ENCODE results near the gene AAGAB. TPM values are rescaled to one million over a fixed set of nuclear protein-coding genes. Genes with fewer than 3 reads are reported as not detected.

AAGAB gene
- total RNA-seq, 1 donor from 2014 or later: 31.0 TPM

DNA sequence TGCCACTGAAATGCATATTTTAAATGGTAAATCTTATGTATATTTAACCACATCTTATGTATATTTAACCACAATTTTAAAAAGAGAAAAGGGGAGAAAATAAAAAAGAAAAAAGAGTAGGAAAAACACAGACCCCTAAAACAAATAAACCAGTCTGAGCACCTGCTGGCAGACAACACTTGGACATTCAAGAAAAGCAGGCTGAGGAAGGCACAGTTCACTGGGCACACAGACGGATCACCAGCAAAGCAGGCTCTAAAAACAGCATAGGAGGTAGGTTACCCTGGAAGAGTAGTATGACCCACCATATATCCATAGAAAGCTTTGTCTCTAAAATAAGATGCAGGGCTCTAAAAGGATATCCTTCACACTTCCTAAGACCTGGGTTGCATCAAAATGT is 27.0 kb downstream of the AAGAB start:
- H3K4me3 Mint-ChIP-seq: no peak overlapping the region
- peaks cover 7% of the 10 kb centered on the region for H3K4me1 Mint-ChIP-seq
- H3K9me3 Mint-ChIP-seq: no peaks in the 10 kb centered on the region
- DNase-seq (ENCODE audit: low spot score in 2 of 2, unreplicated experiment in 2 of 2): no peak
- no peaks in the 10 kb centered on the region for H3K27me3 Mint-ChIP-seq (ENCODE audit: low read depth)
- H3K36me3 Mint-ChIP-seq: peaks cover 20% of the 10 kb centered on the region
- H3K27ac Mint-ChIP-seq: no peak overlapping the region
- TF ChIP-seq, protein P1, sequence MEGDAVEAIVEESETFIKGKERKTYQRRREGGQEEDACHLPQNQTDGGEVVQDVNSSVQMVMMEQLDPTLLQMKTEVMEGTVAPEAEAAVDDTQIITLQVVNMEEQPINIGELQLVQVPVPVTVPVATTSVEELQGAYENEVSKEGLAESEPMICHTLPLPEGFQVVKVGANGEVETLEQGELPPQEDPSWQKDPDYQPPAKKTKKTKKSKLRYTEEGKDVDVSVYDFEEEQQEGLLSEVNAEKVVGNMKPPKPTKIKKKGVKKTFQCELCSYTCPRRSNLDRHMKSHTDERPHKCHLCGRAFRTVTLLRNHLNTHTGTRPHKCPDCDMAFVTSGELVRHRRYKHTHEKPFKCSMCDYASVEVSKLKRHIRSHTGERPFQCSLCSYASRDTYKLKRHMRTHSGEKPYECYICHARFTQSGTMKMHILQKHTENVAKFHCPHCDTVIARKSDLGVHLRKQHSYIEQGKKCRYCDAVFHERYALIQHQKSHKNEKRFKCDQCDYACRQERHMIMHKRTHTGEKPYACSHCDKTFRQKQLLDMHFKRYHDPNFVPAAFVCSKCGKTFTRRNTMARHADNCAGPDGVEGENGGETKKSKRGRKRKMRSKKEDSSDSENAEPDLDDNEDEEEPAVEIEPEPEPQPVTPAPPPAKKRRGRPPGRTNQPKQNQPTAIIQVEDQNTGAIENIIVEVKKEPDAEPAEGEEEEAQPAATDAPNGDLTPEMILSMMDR (IDR thresholded peaks at IDR 0.05; ENCODE audit: unreplicated experiment): no peak

- Mint-ChIP-seq H3K36me3 (peaks cover 10% of the 10 kb centered on the region), H3K27me3 (ENCODE audit: low read depth) (no peaks in the 10 kb centered on the region), H3K4me1 (peaks cover 4% of the 10 kb centered on the region), H3K4me3 (no peak overlapping the region), H3K27ac (no peak overlapping the region), H3K9me3 (no peaks in the 10 kb centered on the region)
- DNase-seq (ENCODE audit: low spot score in 2 of 2, unreplicated experiment in 2 of 2): no peak
- TF ChIP-seq, protein P1 (IDR thresholded peaks at IDR 0.05; ENCODE audit: unreplicated experiment): no peak
Measured at GRCh38 chr15:67225336-67225735, 29.1 kb downstream of the AAGAB start.

GRCh38 chr15:67224889-67225288 is 29.6 kb downstream of the AAGAB start:
- Mint-ChIP-seq H3K36me3 (peaks cover 6% of the 10 kb centered on the region), H3K27ac (no peak overlapping the region), H3K27me3 (ENCODE audit: low read depth) (no peaks in the 10 kb centered on the region), H3K4me1 (peaks cover 4% of the 10 kb centered on the region), H3K4me3 (no peak overlapping the region), H3K9me3 (no peaks in the 10 kb centered on the region)
- no peak for DNase-seq (ENCODE audit: low spot score in 2 of 2, unreplicated experiment in 2 of 2)
- TF ChIP-seq, protein P1 (IDR thresholded peaks at IDR 0.05; ENCODE audit: unreplicated experiment): no peak

DNA sequence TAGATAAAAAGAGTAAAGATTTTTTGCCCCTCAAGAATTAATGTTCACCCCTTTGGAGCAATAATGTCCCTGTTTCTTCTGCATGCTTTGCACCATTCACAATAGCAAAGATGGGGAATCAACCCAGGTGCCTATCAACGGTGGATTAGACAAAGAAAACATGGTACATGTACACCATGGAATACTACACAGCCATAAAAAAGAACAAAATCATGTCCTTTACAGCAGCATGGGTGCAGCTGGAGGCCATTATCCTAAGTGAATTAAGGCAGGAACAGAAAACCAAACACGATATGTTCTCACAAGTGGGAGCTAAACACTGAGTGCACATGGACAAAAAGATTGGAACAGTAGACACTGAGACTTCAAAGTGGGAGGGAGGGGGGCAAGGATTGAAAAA is 35.2 kb downstream of the AAGAB start:
- peaks cover 6% of the 10 kb centered on the region for H3K36me3 Mint-ChIP-seq
- no peak overlapping the region for H3K27ac Mint-ChIP-seq
- peaks cover 1% of the 10 kb centered on the region for H3K4me1 Mint-ChIP-seq
- H3K4me3 Mint-ChIP-seq: no peak overlapping the region
- H3K9me3 Mint-ChIP-seq: no peaks in the 10 kb centered on the region
- TF ChIP-seq, protein P1 (IDR thresholded peaks at IDR 0.05; ENCODE audit: unreplicated experiment): no peak
- DNase-seq (ENCODE audit: low spot score in 2 of 2, unreplicated experiment in 2 of 2): no peak
- H3K27me3 Mint-ChIP-seq (ENCODE audit: low read depth): no peaks in the 10 kb centered on the region

- no peak for DNase-seq (ENCODE audit: low spot score in 2 of 2, unreplicated experiment in 2 of 2)
- H3K27ac Mint-ChIP-seq: no peak overlapping the region
- H3K36me3 Mint-ChIP-seq: peaks cover 6% of the 10 kb centered on the region
- H3K4me3 Mint-ChIP-seq: no peak overlapping the region
- TF ChIP-seq, protein P1 (IDR thresholded peaks at IDR 0.05; ENCODE audit: unreplicated experiment): no peak
- H3K27me3 Mint-ChIP-seq (ENCODE audit: low read depth): no peaks in the 10 kb centered on the region
- H3K4me1 Mint-ChIP-seq: peaks cover 5% of the 10 kb centered on the region
- H3K9me3 Mint-ChIP-seq: no peaks in the 10 kb centered on the region
Measured at GRCh38 chr15:67218428-67218827, 36.0 kb downstream of the AAGAB start.

DNA sequence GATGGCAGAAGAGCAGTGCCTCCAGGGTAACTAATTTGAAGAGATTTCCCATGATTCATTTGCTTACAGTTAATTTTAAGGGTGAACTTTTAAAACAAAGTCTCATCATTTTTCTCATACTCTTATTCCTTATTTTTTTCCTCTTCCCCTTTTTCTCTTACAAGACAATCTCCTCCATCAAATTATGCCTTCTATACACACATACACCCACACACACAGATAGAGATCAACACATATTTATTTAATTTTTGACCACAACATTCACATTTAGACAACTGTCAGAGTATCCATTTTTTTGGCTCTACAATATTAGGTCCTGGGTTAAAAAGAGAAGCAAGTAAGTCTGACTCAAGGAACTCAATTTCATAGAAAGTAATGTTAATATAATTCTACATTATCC is 37.6 kb downstream of the AAGAB start:
- peaks cover 6% of the 10 kb centered on the region for H3K36me3 Mint-ChIP-seq
- peaks cover 17% of the 10 kb centered on the region for H3K4me1 Mint-ChIP-seq
- H3K27me3 Mint-ChIP-seq (ENCODE audit: low read depth): no peaks in the 10 kb centered on the region
- no peak overlapping the region for H3K4me3 Mint-ChIP-seq
- no peaks in the 10 kb centered on the region for H3K9me3 Mint-ChIP-seq
- no peak overlapping the region for H3K27ac Mint-ChIP-seq
- TF ChIP-seq, protein P1 (IDR thresholded peaks at IDR 0.05; ENCODE audit: unreplicated experiment): no peak
- no peak for DNase-seq (ENCODE audit: low spot score in 2 of 2, unreplicated experiment in 2 of 2)

Measured in mesothelial cell of epicardium (in vitro differentiated cells).